Mammary microvascular endothelial cell (primary cell): ENCODE measurements around the gene BCL2L14. TPM values are rescaled to one million over a fixed set of nuclear protein-coding genes. Genes with fewer than 3 reads are reported as not detected.

Experiments
- total RNA-seq: library from RNA; depleted of rRNA; stranded (reverse); fragments of >200 nt; gene quantifications from 2 replicates; pipeline ENCODE4 v1.2.3, GENCODE V29; 2015

BCL2L14 gene
- total RNA-seq: not detected in 2 replicates

GRCh38 chr12:12070674-12071656, at the start of gene BCL2L14:
TSS of gene BCL2L14 (plus strand) at chr12:12070939. CDS start at chr12:12079306, 8,367 bp downstream.

Other genes with a start within 250 kb of the BCL2L14 start
- gene LRP6, start 196.1 kb downstream of the BCL2L14 start, total RNA-seq: 7.3 and 11.7 TPM in 2 replicates